CD4-positive, alpha-beta T cell treated with Interleukin-2 at 100 ng/mL for 4 hours (primary cell): ENCODE data around the gene DUSP2.

Experiments
- DNase-seq: peaks from one replicate; pipeline ENCODE4 v3.0.0-alpha.2; 2020; ENCODE audit warnings: low spot score

DUSP2 gene

DNA sequence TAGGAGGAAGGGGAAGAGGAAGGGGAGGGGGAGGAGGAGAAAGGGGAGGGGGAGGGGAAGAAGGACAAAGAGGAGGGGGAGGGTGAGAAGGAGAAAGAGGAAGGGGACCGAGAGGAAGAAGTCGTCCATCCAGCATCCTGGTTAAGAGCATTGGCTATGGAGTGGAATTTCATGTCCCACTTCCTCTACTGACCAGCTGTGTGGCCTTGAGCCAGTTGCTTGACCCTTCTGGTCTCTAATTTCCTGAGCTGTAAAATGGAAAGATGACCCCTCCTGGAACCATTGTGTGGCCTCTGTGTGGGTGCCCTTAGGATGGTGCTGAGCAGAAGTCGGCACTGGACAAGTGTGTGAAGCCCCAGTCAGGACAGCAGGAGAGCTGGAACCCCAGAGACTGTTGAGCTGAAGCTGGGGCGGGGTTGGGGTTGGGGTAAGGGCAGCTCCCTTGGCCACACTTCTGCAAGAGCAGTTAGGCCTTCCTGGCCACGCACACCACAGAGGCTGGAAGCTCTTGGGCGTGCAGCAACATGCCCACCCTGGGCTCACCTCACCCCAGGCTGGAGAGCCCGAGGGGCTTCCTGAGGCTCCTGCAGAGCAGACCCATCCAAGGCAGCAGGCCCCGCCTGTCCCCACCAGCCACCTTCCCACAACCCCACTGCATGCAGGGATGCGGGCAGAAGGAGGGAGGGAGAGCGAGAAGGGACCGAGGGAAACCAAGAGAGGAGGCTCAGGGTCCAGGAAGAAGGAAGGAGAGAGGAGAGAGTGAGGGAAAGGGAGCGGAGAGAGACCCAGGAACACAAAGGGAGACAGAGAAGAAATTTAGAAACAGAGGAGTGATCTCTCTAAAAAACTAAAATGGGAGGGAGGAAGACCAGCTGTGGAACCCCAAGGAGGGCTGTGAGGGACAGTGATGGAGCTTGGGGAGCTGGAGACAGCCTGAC lies 45.1 kb downstream of the DUSP2 start:
- DNase-seq, result no peak

- DNase-seq, result no peak
These were observed 46.2 kb downstream of the DUSP2 start for GRCh38 chr2:96098900-96099590.

GRCh38 chr2:96097951-96098823 lies 47.1 kb downstream of the DUSP2 start:
- no peak for DNase-seq

GRCh38 chr2:96097441-96097840 lies 47.8 kb downstream of the DUSP2 start:
- no peak for DNase-seq

DNA sequence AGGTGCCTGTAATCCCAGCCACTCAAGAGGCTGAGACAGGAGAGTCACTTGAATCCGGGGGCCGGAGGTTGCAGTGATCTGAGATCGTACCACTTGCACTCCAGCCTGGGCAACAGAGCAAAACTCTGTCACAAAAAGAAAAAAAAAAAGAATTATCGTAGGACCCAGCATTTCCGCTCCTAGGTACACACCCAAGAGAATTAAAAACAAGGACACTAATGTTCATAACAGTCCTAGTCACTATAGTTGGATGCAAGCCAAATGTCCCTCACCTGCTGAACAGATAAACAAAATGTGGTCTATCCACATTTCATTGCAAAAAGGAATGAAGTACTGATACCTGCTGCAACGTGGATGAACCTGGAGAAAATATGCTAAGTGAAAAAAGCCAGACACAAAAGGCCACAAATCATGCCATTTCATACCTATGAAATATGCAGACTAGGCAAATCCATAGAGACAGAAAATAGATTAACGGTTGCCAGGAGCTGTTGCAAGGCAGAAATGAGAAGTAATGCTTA lies 50.1 kb downstream of the DUSP2 start:
- DNase-seq, result no peak

DNA sequence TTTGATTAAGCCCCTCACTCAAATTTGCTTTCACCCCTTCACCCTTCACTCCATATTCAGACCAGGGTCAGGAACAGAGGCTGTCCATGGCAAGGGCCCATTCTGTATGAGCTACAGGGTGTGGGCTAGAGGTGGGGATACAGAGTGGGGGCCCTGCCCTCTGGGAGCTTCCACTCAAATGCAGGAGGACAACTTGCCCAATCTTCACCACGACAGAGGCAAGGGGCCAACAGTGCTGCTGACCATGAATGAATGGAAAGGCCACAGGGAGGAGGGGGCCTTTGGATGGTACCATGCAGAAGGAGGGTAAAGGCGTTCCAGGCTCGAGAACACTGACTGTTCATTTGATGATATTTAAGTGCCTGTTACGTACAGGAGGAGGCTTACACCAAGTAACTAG lies 51.7 kb downstream of the DUSP2 start:
- no peak for DNase-seq
